ENCODE results near the gene ALDH6A1.

The ALDH6A1 gene

GRCh38 chr14:74048281-74048680, 36.0 kb downstream of the ALDH6A1 start:
- no peak for DNase-seq

GRCh38 chr14:74045522-74045921, 38.7 kb downstream of the ALDH6A1 start:
- no peak for DNase-seq

- no peak for DNase-seq
Measured at GRCh38 chr14:74042296-74042695, 42.0 kb downstream of the ALDH6A1 start.

- peak; percentile 72 for DNase-seq
Measured at GRCh38 chr14:74038020-74038859, 46.0 kb downstream of the ALDH6A1 start.

- DNase-seq = no peak
Measured at GRCh38 chr14:74035556-74035955, 48.7 kb downstream of the ALDH6A1 start.

GRCh38 chr14:74034572-74034971, 49.7 kb downstream of the ALDH6A1 start:
- no peak for DNase-seq

GRCh38 chr14:74029136-74029535, 55.1 kb downstream of the ALDH6A1 start:
- DNase-seq = no peak

- DNase-seq = no peak
Measured at GRCh38 chr14:74022346-74022745, 61.9 kb downstream of the ALDH6A1 start.

GRCh38 chr14:74019408-74020137, 64.7 kb downstream of the ALDH6A1 start:
- peak; percentile 35 for DNase-seq

GRCh38 chr14:74018586-74019407, 65.5 kb downstream of the ALDH6A1 start, which contains the start of the genes BBOF1 and ENTPD5:
Gene BBOF1, plus strand, starts transcription at chr14:74019349. Its CDS starts 130 bp downstream, at chr14:74019479.
Gene ENTPD5, minus strand, starts transcription at chr14:74019288. Its CDS starts 31,186 bp downstream, at chr14:73988102.
- DNase-seq = peak; percentile 82

GRCh38 chr14:74018174-74018585, 66.1 kb downstream of the ALDH6A1 start:
- DNase-seq = no peak

- DNase-seq = no peak
Measured at GRCh38 chr14:74015963-74016362, 68.3 kb downstream of the ALDH6A1 start.

GRCh38 chr14:74015176-74015575, 69.1 kb downstream of the ALDH6A1 start:
- no peak for DNase-seq

- DNase-seq = no peak
Measured at GRCh38 chr14:74014299-74014698, 70.0 kb downstream of the ALDH6A1 start.

GRCh38 chr14:74008843-74009499, 75.3 kb downstream of the ALDH6A1 start:
- DNase-seq = no peak

Data from NCI-H1105 treated with DMSO at 0.1 percent for 48 hours (cell line).